SU-DHL-6 (cell line): ENCODE data around the gene LOXHD1.

ENCODE experiments used
- H2AFZ ChIP-seq: fragments of 200-600 bp; sonication (generic); 2 replicates; pipeline ENCODE4 v1.6.1; 2014; ENCODE audit warnings: low read depth, mild to moderate bottlenecking, moderate library complexity, mixed read lengths, antibody characterized with exemption, low read length; ENCODE audit not compliant: severe bottlenecking
- H3F3A ChIP-seq: fragments of 200-600 bp; shearing (Covaris generic); 2 replicates; pipeline ENCODE4 v1.6.0; 2016; ENCODE audit warnings: antibody characterized with exemption, mild to moderate bottlenecking; ENCODE audit not compliant: insufficient read depth
- H3K27ac ChIP-seq: fragments of 200-600 bp; sonication (generic); 2 replicates; pipeline ENCODE4 v1.5.1; 2016; ENCODE audit warnings: low read depth, mild to moderate bottlenecking, low read length, moderate library complexity, mixed read lengths
- H3K27me3 ChIP-seq: fragments of 200-600 bp; sonication (generic), shearing (Covaris generic); 2 replicates; pipeline ENCODE4 v1.6.0; 2014; ENCODE audit warnings: mild to moderate bottlenecking, low read length
- H3K36me3 ChIP-seq: fragments of 200-600 bp; sonication (generic); 2 replicates; pipeline ENCODE4 v1.6.1; 2014; ENCODE audit warnings: mild to moderate bottlenecking, low read length, mixed read lengths
- H3K4me2 ChIP-seq: fragments of 300-600, 200-600 bp; shearing (Covaris generic), sonication (generic); 2 replicates; pipeline ENCODE4 v1.6.0; 2014; ENCODE audit warnings: low read length, low read depth, mild to moderate bottlenecking; ENCODE audit not compliant: poor library complexity, severe bottlenecking
- H3K4me3 ChIP-seq: fragments of 200-600 bp; sonication (generic); 2 replicates; pipeline ENCODE4 v1.5.1; 2014; ENCODE audit warnings: antibody characterized with exemption, low read length, mild to moderate bottlenecking, mixed read lengths; ENCODE audit not compliant: insufficient read depth, poor library complexity, severe bottlenecking
- H3K79me2 ChIP-seq: fragments of 200-600 bp; sonication (generic); 2 replicates; pipeline ENCODE4 v1.6.1; 2014; ENCODE audit warnings: mild to moderate bottlenecking, low read length, moderate library complexity; ENCODE audit not compliant: insufficient read depth
- H3K9ac ChIP-seq: fragments of 200-600 bp; sonication (generic); 2 replicates; pipeline ENCODE4 v1.7.0; 2014; ENCODE audit warnings: mild to moderate bottlenecking, low read length
- H3K9me2 ChIP-seq: fragments of 200-600 bp; sonication (generic); replicated peaks from 2 replicates; pipeline ENCODE4 v1.6.1; 2014; ENCODE audit warnings: low read length; ENCODE audit not compliant: insufficient read depth
- H3K9me3 ChIP-seq: fragments of 200-600 bp; sonication (generic); 2 replicates; pipeline ENCODE4 v1.6.1; 2014; ENCODE audit warnings: low read length, mixed read lengths; ENCODE audit not compliant: insufficient read depth
- H4K20me1 ChIP-seq: fragments of 200-600 bp; sonication (generic); 2 replicates; pipeline ENCODE4 v1.6.1; 2014; ENCODE audit warnings: low read depth, mild to moderate bottlenecking, antibody characterized with exemption, low read length, moderate library complexity, mixed read lengths
- CTCF ChIP-seq: fragments of 200-600 bp; sonication (generic); IDR thresholded peaks from one replicate; pipeline ENCODE4 v1.5.1; 2017; ENCODE audit warnings: antibody characterized with exemption, mild to moderate bottlenecking, low read length, moderate library complexity; ENCODE audit not compliant: insufficient read depth, poor library complexity, severe bottlenecking
- EZH2phosphoT487 ChIP-seq: fragments of 200-600 bp; sonication (generic), shearing (Covaris generic); conservative IDR thresholded peaks from 2 replicates; pipeline ENCODE4 v1.6.1; 2018; ENCODE audit warnings: mild to moderate bottlenecking, antibody characterized with exemption, low read length, moderate library complexity, mixed read lengths

Gene LOXHD1

DNA sequence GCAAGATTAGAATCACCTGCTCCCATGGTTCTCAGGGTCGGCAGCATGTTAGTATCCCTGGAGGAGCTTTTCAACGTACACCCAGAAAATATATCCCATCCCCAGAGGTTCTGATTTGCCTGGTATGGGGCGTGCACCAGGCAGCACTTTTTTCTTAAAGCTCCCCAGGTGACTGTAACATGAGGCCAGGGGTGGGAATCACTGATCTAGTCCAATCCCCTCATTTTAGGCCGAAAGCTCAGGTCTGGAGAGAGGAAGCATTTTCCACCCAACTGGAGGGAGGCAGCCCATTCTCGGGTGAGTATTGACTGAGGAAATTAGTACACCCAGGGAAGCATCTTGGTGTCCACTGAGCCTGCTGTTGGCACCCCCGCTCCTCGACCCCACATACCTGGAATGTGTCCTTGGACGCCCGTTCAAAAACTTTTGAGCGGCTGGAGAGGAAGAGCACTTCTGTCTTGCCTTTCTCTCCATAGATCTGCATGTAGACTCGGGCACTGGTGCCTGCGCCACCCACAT, 94.3 kb downstream of the LOXHD1 start:
- no peak overlapping the region for H3K4me3 ChIP-seq
- H3F3A ChIP-seq, result no peaks in the 10 kb centered on the region
- no peaks in the 10 kb centered on the region for H3K36me3 ChIP-seq
- H3K9ac ChIP-seq, result no peak overlapping the region
- no peak overlapping the region for H3K27ac ChIP-seq
- no peak for TF ChIP-seq EZH2phosphoT487
- no peak for TF ChIP-seq CTCF
- no peaks in the 10 kb centered on the region for H3K9me3 ChIP-seq
- no peak overlapping the region for H2AFZ ChIP-seq
- no peaks in the 10 kb centered on the region for H3K27me3 ChIP-seq
- H3K9me2 ChIP-seq, result no peaks in the 10 kb centered on the region
- H4K20me1 ChIP-seq, result no peaks in the 10 kb centered on the region
- no peak overlapping the region for H3K4me2 ChIP-seq
- no peaks in the 10 kb centered on the region for H3K79me2 ChIP-seq

DNA sequence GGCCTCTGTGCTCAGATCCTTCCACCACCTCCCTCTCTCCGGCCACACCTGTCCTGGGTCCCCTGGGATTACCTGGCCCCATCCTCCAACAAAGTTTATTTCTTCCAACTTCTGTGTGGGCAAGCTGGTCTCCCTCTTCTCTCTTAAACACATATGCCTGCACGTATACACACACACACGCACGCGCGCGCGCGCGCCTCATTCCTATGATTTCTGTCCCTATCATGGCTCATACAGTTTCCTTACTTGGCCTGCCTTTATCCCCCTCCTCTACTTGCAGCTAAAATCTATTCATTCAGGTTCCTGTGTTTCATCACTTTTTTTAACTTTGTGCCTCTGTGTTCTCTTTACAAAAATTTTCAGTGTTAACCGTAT, 96.4 kb downstream of the LOXHD1 start:
- H3K27me3 ChIP-seq, result no peaks in the 10 kb centered on the region

GRCh38 chr18:46559946-46560670, 96.9 kb downstream of the LOXHD1 start:
- Histone ChIP-seq H3K27ac (no peak overlapping the region), H3K9ac (no peak overlapping the region), H4K20me1 (no peaks in the 10 kb centered on the region), H3F3A (no peaks in the 10 kb centered on the region), H3K9me2 (no peaks in the 10 kb centered on the region), H3K4me3 (no peak overlapping the region), H3K79me2 (no peaks in the 10 kb centered on the region), H2AFZ (no peak overlapping the region), H3K4me2 (no peak overlapping the region), H3K9me3 (no peaks in the 10 kb centered on the region), H3K36me3 (no peaks in the 10 kb centered on the region), H3K27me3 (no peaks in the 10 kb centered on the region)
- TF ChIP-seq EZH2phosphoT487, result no peak
- no peak for TF ChIP-seq CTCF

More for the DNA sequence above, 96.4 kb downstream of the LOXHD1 start:
- TF ChIP-seq EZH2phosphoT487, result no peak
- no peak overlapping the region for H3K4me2 ChIP-seq
- H3K9me3 ChIP-seq, result no peaks in the 10 kb centered on the region
- no peak overlapping the region for H2AFZ ChIP-seq
- no peaks in the 10 kb centered on the region for H3K79me2 ChIP-seq
- H3K4me3 ChIP-seq, result no peak overlapping the region
- no peak overlapping the region for H3K9ac ChIP-seq
- H3K27ac ChIP-seq, result no peak overlapping the region
- H3K9me2 ChIP-seq, result no peaks in the 10 kb centered on the region
- H3F3A ChIP-seq, result no peaks in the 10 kb centered on the region
- H4K20me1 ChIP-seq, result no peaks in the 10 kb centered on the region
- no peaks in the 10 kb centered on the region for H3K36me3 ChIP-seq

DNA sequence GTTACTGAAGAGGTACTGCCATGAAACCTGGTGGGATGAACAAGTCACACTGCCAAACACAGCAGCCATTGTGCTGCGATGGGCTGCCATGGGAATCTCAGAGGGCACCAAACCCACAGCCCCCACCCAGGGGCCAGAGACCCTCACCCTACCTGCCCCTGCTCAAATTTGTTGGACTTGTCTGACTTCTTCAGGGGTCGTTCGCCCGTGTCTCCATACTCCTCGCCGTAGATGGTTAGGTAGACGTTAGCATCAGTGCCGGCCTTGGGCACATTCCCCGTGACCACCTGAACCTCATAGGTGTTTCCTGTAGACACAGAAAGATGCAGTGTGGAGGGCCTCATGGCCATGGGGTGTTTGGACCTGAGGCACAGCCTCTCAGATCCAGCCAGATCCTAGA, 97.7 kb downstream of the LOXHD1 start:
- H3K79me2 ChIP-seq, result no peaks in the 10 kb centered on the region
- TF ChIP-seq EZH2phosphoT487, result no peak
- TF ChIP-seq CTCF, result no peak
- no peaks in the 10 kb centered on the region for H3K9me3 ChIP-seq

More for the DNA sequence above, 97.7 kb downstream of the LOXHD1 start:
- Histone ChIP-seq H4K20me1 (no peaks in the 10 kb centered on the region), H3K27ac (no peak overlapping the region), H3K4me2 (no peak overlapping the region), H3K9me2 (no peaks in the 10 kb centered on the region), H3K9ac (no peak overlapping the region), H3K27me3 (no peaks in the 10 kb centered on the region), H3F3A (no peaks in the 10 kb centered on the region), H3K4me3 (no peak overlapping the region), H3K36me3 (no peaks in the 10 kb centered on the region), H2AFZ (no peak overlapping the region)
